ENCODE results near the gene AGBL1.

AGBL1 gene

GRCh38 chr15:86255247-86255646, 175.6 kb downstream of the AGBL1 start (continued):
- TF ChIP-seq ZNF324 (tag by site-specific recombination; IDR thresholded peaks at IDR 0.05) (no peak), ZNF169 (tag by site-specific recombination; IDR thresholded peaks at IDR 0.05) (no peak), ZNF549 (tag by site-specific recombination; IDR thresholded peaks at IDR 0.05) (no peak), ZBTB1 (tag by site-specific recombination; IDR thresholded peaks at IDR 0.05) (no peak)
- TF ChIP-seq, protein P1, sequence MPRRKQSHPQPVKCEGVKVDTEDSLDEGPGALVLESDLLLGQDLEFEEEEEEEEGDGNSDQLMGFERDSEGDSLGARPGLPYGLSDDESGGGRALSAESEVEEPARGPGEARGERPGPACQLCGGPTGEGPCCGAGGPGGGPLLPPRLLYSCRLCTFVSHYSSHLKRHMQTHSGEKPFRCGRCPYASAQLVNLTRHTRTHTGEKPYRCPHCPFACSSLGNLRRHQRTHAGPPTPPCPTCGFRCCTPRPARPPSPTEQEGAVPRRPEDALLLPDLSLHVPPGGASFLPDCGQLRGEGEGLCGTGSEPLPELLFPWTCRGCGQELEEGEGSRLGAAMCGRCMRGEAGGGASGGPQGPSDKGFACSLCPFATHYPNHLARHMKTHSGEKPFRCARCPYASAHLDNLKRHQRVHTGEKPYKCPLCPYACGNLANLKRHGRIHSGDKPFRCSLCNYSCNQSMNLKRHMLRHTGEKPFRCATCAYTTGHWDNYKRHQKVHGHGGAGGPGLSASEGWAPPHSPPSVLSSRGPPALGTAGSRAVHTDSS (tag by site-specific recombination; IDR thresholded peaks at IDR 0.05): no peak

- TF ChIP-seq ZNF555 (tag by site-specific recombination; conservative IDR thresholded peaks at IDR 0.05): no peak
- no peaks in the 10 kb centered on the region for H3K4me1 ChIP-seq (ENCODE audit: control insufficient read depth, insufficient read depth, low read length)
- no peaks in the 10 kb centered on the region for H3K36me3 ChIP-seq (ENCODE audit: control insufficient read depth in 2 of 2, insufficient read depth in 1 of 2, low read length in 2 of 2)
- no peak overlapping the region for H3K27ac ChIP-seq (ENCODE audit: extremely low read depth, low read depth, low read length)
- H3K9me3 ChIP-seq (ENCODE audit: control insufficient read depth, insufficient read depth, low read depth, low read length): no peaks in the 10 kb centered on the region
- ChIA-PET POLR2A (no interaction called here), CTCF (interaction anchor here (1.0 kb wide), 1 partner anchor 22 kb away, joined by 6 read pairs; no protein-coding TSS in a partner anchor)
- H3K4me3 ChIP-seq (ENCODE audit: low read depth, low read length): no peak overlapping the region
Measured at GRCh38 chr15:86256628-86257027, 177.0 kb downstream of the AGBL1 start.

- TF ChIP-seq ZNF248 (tag by site-specific recombination; IDR thresholded peaks at IDR 0.05) (no peak), ZNF132 (tag by site-specific recombination; IDR thresholded peaks at IDR 0.05; ENCODE audit: borderline replicate concordance) (no peak), ZNF510 (tag by site-specific recombination; IDR thresholded peaks at IDR 0.05; ENCODE audit: insufficient replicate concordance) (no peak), ZNF707 (tag by site-specific recombination; IDR thresholded peaks at IDR 0.05) (no peak), ZXDB (tag by site-specific recombination; IDR thresholded peaks at IDR 0.05) (no peak), CTCF (tag by site-specific recombination; IDR thresholded peaks at IDR 0.05) (no peak), ZNF610 (tag by site-specific recombination; IDR thresholded peaks at IDR 0.05; ENCODE audit: borderline replicate concordance) (no peak), ZNF76 (tag by site-specific recombination; IDR thresholded peaks at IDR 0.05; ENCODE audit: borderline replicate concordance, low read depth) (no peak), KLF9 (tag by site-specific recombination; IDR thresholded peaks at IDR 0.05; ENCODE audit: low read depth) (no peak), ZNF777 (tag by site-specific recombination; IDR thresholded peaks at IDR 0.05; ENCODE audit: borderline replicate concordance) (no peak), SETDB1 (IDR thresholded peaks at IDR 0.05; ENCODE audit: insufficient read length, low read length) (no peak), HOXA7 (CRISPR knock-in tag; IDR thresholded peaks at IDR 0.05; ENCODE audit: borderline replicate concordance) (no peak), ZNF214 (tag by site-specific recombination; IDR thresholded peaks at IDR 0.05; ENCODE audit: borderline replicate concordance) (no peak), ZNF404 (tag by site-specific recombination; IDR thresholded peaks at IDR 0.05) (no peak), ZNF555 (tag by site-specific recombination; conservative IDR thresholded peaks at IDR 0.05) (no peak)
- TF ChIP-seq, protein P2, sequence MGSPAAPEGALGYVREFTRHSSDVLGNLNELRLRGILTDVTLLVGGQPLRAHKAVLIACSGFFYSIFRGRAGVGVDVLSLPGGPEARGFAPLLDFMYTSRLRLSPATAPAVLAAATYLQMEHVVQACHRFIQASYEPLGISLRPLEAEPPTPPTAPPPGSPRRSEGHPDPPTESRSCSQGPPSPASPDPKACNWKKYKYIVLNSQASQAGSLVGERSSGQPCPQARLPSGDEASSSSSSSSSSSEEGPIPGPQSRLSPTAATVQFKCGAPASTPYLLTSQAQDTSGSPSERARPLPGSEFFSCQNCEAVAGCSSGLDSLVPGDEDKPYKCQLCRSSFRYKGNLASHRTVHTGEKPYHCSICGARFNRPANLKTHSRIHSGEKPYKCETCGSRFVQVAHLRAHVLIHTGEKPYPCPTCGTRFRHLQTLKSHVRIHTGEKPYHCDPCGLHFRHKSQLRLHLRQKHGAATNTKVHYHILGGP (tag by site-specific recombination; IDR thresholded peaks at IDR 0.05): no peak
- TF ChIP-seq, protein P3, sequence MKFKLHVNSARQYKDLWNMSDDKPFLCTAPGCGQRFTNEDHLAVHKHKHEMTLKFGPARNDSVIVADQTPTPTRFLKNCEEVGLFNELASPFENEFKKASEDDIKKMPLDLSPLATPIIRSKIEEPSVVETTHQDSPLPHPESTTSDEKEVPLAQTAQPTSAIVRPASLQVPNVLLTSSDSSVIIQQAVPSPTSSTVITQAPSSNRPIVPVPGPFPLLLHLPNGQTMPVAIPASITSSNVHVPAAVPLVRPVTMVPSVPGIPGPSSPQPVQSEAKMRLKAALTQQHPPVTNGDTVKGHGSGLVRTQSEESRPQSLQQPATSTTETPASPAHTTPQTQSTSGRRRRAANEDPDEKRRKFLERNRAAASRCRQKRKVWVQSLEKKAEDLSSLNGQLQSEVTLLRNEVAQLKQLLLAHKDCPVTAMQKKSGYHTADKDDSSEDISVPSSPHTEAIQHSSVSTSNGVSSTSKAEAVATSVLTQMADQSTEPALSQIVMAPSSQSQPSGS (tag by site-specific recombination; IDR thresholded peaks at IDR 0.05; ENCODE audit: low read depth): no peak
- Histone ChIP-seq H3K36me3 (ENCODE audit: control insufficient read depth in 2 of 2, insufficient read depth in 1 of 2, low read length in 2 of 2) (no peaks in the 10 kb centered on the region), H3K4me1 (ENCODE audit: control insufficient read depth, insufficient read depth, low read length) (no peaks in the 10 kb centered on the region), H3K27ac (ENCODE audit: extremely low read depth, low read depth, low read length) (no peak overlapping the region), H3K4me3 (ENCODE audit: low read depth, low read length) (no peak overlapping the region), H3K9me3 (ENCODE audit: control insufficient read depth, insufficient read depth, low read depth, low read length) (no peaks in the 10 kb centered on the region)
- ChIA-PET CTCF (interaction anchor here (0.6 kb wide), 1 partner anchor 158 kb away, joined by 3 read pairs; no protein-coding TSS in a partner anchor), POLR2A (no interaction called here)
Measured at GRCh38 chr15:86259589-86259988, 179.9 kb downstream of the AGBL1 start.
